ENCODE results near the gene IL10RA. TPM values are rescaled to one million over a fixed set of nuclear protein-coding genes. Genes with fewer than 3 reads are reported as not detected.
A peak's percentile ranks its signal among the peaks of the same experiment; 100 is the strongest.

Gene IL10RA
- total and polyA plus RNA-seq, 9 of the 15 experiments (the other 6 are each of a cell fraction or from before 2014, with no cell fraction given), result 0.17 to 17.3 (median 2.9) TPM

GRCh38 chr11:118010738-118011461 is 24.7 kb downstream of the IL10RA start (continued):
- TF ChIP-seq, protein P1, sequence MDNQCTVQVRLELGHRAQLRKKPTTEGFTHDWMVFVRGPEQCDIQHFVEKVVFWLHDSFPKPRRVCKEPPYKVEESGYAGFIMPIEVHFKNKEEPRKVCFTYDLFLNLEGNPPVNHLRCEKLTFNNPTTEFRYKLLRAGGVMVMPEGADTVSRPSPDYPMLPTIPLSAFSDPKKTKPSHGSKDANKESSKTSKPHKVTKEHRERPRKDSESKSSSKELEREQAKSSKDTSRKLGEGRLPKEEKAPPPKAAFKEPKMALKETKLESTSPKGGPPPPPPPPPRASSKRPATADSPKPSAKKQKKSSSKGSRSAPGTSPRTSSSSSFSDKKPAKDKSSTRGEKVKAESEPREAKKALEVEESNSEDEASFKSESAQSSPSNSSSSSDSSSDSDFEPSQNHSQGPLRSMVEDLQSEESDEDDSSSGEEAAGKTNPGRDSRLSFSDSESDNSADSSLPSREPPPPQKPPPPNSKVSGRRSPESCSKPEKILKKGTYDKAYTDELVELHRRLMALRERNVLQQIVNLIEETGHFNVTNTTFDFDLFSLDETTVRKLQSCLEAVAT (IDR thresholded peaks at IDR 0.05), result 0 out of 4 replicates have a peak, but pooled peaks of 1 of the 2 experiments have one; percentile 16
- TF ChIP-seq JUND (IDR thresholded peaks at IDR 0.05; ENCODE audit: borderline replicate concordance, low read depth, low read length) (peak; percentile 64; the same call in 1 of the 2 replicates), JUND (tag; IDR thresholded peaks at IDR 0.05; ENCODE audit: borderline replicate concordance, low read depth, low read length) (no peak; the same call in 2 of the 3 replicates), ZC3H11A (IDR thresholded peaks at IDR 0.05; ENCODE audit: low read depth, low read length) (no peak)
- TF ChIP-seq, protein P2, sequence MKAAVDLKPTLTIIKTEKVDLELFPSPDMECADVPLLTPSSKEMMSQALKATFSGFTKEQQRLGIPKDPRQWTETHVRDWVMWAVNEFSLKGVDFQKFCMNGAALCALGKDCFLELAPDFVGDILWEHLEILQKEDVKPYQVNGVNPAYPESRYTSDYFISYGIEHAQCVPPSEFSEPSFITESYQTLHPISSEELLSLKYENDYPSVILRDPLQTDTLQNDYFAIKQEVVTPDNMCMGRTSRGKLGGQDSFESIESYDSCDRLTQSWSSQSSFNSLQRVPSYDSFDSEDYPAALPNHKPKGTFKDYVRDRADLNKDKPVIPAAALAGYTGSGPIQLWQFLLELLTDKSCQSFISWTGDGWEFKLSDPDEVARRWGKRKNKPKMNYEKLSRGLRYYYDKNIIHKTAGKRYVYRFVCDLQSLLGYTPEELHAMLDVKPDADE (conservative IDR thresholded peaks at IDR 0.05; ENCODE audit: control insufficient read depth, low read depth, low read length), result no peak
- TF ChIP-seq, protein P3, sequence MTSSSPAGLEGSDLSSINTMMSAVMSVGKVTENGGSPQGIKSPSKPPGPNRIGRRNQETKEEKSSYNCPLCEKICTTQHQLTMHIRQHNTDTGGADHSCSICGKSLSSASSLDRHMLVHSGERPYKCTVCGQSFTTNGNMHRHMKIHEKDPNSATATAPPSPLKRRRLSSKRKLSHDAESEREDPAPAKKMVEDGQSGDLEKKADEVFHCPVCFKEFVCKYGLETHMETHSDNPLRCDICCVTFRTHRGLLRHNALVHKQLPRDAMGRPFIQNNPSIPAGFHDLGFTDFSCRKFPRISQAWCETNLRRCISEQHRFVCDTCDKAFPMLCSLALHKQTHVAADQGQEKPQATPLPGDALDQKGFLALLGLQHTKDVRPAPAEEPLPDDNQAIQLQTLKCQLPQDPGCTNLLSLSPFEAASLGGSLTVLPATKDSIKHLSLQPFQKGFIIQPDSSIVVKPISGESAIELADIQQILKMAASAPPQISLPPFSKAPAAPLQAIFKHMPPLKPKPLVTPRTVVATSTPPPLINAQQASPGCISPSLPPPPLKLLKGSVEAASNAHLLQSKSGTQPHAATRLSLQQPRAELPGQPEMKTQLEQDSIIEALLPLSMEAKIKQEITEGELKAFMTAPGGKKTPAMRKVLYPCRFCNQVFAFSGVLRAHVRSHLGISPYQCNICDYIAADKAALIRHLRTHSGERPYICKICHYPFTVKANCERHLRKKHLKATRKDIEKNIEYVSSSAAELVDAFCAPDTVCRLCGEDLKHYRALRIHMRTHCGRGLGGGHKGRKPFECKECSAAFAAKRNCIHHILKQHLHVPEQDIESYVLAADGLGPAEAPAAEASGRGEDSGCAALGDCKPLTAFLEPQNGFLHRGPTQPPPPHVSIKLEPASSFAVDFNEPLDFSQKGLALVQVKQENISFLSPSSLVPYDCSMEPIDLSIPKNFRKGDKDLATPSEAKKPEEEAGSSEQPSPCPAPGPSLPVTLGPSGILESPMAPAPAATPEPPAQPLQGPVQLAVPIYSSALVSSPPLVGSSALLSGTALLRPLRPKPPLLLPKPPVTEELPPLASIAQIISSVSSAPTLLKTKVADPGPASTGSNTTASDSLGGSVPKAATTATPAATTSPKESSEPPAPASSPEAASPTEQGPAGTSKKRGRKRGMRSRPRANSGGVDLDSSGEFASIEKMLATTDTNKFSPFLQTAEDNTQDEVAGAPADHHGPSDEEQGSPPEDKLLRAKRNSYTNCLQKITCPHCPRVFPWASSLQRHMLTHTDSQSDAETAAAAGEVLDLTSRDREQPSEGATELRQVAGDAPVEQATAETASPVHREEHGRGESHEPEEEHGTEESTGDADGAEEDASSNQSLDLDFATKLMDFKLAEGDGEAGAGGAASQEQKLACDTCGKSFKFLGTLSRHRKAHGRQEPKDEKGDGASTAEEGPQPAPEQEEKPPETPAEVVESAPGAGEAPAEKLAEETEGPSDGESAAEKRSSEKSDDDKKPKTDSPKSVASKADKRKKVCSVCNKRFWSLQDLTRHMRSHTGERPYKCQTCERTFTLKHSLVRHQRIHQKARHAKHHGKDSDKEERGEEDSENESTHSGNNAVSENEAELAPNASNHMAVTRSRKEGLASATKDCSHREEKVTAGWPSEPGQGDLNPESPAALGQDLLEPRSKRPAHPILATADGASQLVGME (CRISPR knock-in tag; IDR thresholded peaks at IDR 0.05), result no peak
